HepG2 (cell line): ENCODE measurements around the gene SERPINB6. TPM values are rescaled to one million over a fixed set of nuclear protein-coding genes. Genes with fewer than 3 reads are reported as not detected.

Experiments used
- ATM ChIP-seq: fragments of 450-650 bp; IDR thresholded peaks from 2 replicates; pipeline ENCODE4 v1.7.1; 2017; ENCODE audit warnings: mild to moderate bottlenecking, borderline replicate concordance
- CREM ChIP-seq, 2 experiments: sonication (generic) in 1 of 2; formaldehyde crosslinking in 1 of 2; IDR thresholded peaks; 2 replicates each; pipeline versions ENCODE4 v1.4.0 to v1.6.1; 2016 to 2020; ENCODE audit warnings: antibody characterized with exemption in 1 of 2, mild to moderate bottlenecking in 1 of 2, missing genetic modification reagents in 1 of 2
- GATA4 ChIP-seq: sonication (generic); IDR thresholded peaks from 2 replicates; pipeline ENCODE4 v1.6.1; 2016; ENCODE audit warnings: antibody characterized with exemption, low read depth, borderline replicate concordance
- HES4 ChIP-seq: sonication (generic); formaldehyde crosslinking; IDR thresholded peaks from 2 replicates; pipeline ENCODE4 v1.9.0; 2021; ENCODE audit warnings: mild to moderate bottlenecking, missing genetic modification reagents, borderline replicate concordance
- MNT ChIP-seq: fragments of 450-650 bp; IDR thresholded peaks from 2 replicates; pipeline ENCODE4 v1.6.1; 2016
- NFYB ChIP-seq: sonication (generic); formaldehyde crosslinking; IDR thresholded peaks from 2 replicates; pipeline ENCODE4 v1.4.0; 2020; ENCODE audit warnings: missing genetic modification reagents
- POLR2AphosphoS2 ChIP-seq: IDR thresholded peaks from 2 replicates; pipeline ENCODE4 v1.6.1; 2011; ENCODE audit warnings: low read depth, low read length, improper control_type of control experiment
- RCOR2 ChIP-seq: IDR thresholded peaks from 2 replicates; pipeline ENCODE4 v1.6.1; 2016; ENCODE audit warnings: missing biosample characterization, missing genetic modification reagents
- RXRB ChIP-seq: IDR thresholded peaks from 2 replicates; pipeline ENCODE4 v1.6.1; 2016; ENCODE audit warnings: borderline replicate concordance, missing genetic modification reagents, missing compliant biosample characterization
- SOX13 ChIP-seq, 3 experiments: fragments of 450-650 bp in 1 of 3; sonication (generic) in 1 of 3; formaldehyde crosslinking in 1 of 3; IDR thresholded peaks in 2 of 3; conservative IDR thresholded peaks in 1 of 3; 2 replicates each; pipeline versions ENCODE4 v1.5.0 to v1.6.1; 2016 to 2020; ENCODE audit warnings: antibody characterized with exemption in 1 of 3, mild to moderate bottlenecking in 1 of 3, missing compliant biosample characterization in 1 of 3, missing genetic modification reagents in 1 of 3, moderate library complexity in 1 of 3
- YEATS2 ChIP-seq: sonication (generic); formaldehyde crosslinking; IDR thresholded peaks from 2 replicates; pipeline ENCODE4 v1.4.0; 2020; ENCODE audit warnings: missing genetic modification reagents, borderline replicate concordance
- ZBTB39 ChIP-seq: sonication (generic); formaldehyde crosslinking; IDR thresholded peaks from 2 replicates; pipeline ENCODE4 v1.5.0; 2020; ENCODE audit warnings: missing genetic modification reagents
- ZNF264 ChIP-seq: sonication (generic); formaldehyde crosslinking; IDR thresholded peaks from 2 replicates; pipeline ENCODE4 v1.4.0; 2020; ENCODE audit warnings: missing genetic modification reagents
- ZNF333 ChIP-seq: sonication (generic); formaldehyde crosslinking; IDR thresholded peaks from 2 replicates; pipeline ENCODE4 v1.4.0; 2020; ENCODE audit warnings: mild to moderate bottlenecking, missing genetic modification reagents, borderline replicate concordance
- ZNF335 ChIP-seq: sonication (generic); formaldehyde crosslinking; IDR thresholded peaks from 2 replicates; pipeline ENCODE4 v1.4.0; 2020; ENCODE audit warnings: missing genetic modification reagents
- ZNF362 ChIP-seq: sonication (generic); formaldehyde crosslinking; IDR thresholded peaks from 2 replicates; pipeline ENCODE4 v1.4.0; 2020; ENCODE audit warnings: missing genetic modification reagents, mild to moderate bottlenecking, borderline replicate concordance
- ZNF543 ChIP-seq: sonication (generic); formaldehyde crosslinking; IDR thresholded peaks from 2 replicates; pipeline ENCODE4 v1.4.0; 2020; ENCODE audit warnings: mild to moderate bottlenecking, missing genetic modification reagents
- ZNF574 ChIP-seq: sonication (generic); formaldehyde crosslinking; IDR thresholded peaks from 2 replicates; pipeline ENCODE4 v1.4.0; 2020; ENCODE audit warnings: missing genetic modification reagents
- ZNF598 ChIP-seq: sonication (generic); formaldehyde crosslinking; IDR thresholded peaks from 2 replicates; pipeline ENCODE4 v1.5.1; 2020; ENCODE audit warnings: mild to moderate bottlenecking, missing genetic modification reagents, borderline replicate concordance
- ZNF790 ChIP-seq: sonication (generic); formaldehyde crosslinking; IDR thresholded peaks from 2 replicates; pipeline ENCODE4 v1.8.0; 2022; ENCODE audit warnings: missing genetic modification reagents, mild to moderate bottlenecking, borderline replicate concordance
- polyA plus RNA-seq, 8 experiments: library from polyadenylated mRNA; depleted of rRNA in 3 of 8; stranded (reverse) in 7 of 8; unstranded in 1 of 8; fragments of >200 nt; fragmentation: Illumina TruSeq in 4 of 8; extraction: Trizol in 4 of 8; gene quantifications; 2 replicates each; pipeline versions ENCODE4 v1.2.1 to v1.2.3, GENCODE V29; 2011 to 2016; ENCODE audit warnings: low read depth in 4 of 8, missing spikeins in 1 of 8, mixed read lengths in 1 of 8; ENCODE audit not compliant: insufficient read depth in 1 of 8
- total RNA-seq, 5 experiments: library from RNA; depleted of rRNA; stranded (reverse); fragments of >200 nt; fragmentation: Illumina TruSeq; extraction: Trizol; gene quantifications; 2 replicates each; pipeline ENCODE4 v1.2.3, GENCODE V29; 2016; ENCODE audit warnings: low read depth in 1 of 5

Gene SERPINB6
- total and polyA plus RNA-seq, 2 of the 13 experiments (the other 11 are each of a cell fraction or from before 2014, with no cell fraction given) = 38.2 to 61.3 TPM

- TF ChIP-seq HES4 (CRISPR knock-in tag) (no peak), ZNF543 (CRISPR knock-in tag) (no peak), RCOR2 (CRISPR knock-in tag) (0 out of 2 replicates have a peak, but pooled peaks have one; percentile 16), ZNF362 (CRISPR knock-in tag) (no peak), NFYB (CRISPR knock-in tag) (no peak), ZNF598 (CRISPR knock-in tag) (no peak), ZNF333 (CRISPR knock-in tag) (no peak), ZBTB39 (CRISPR knock-in tag) (no peak), ZNF574 (peak; percentile 68; the same call in 1 of the 2 replicates), ZNF790 (no peak), YEATS2 (no peak), POLR2AphosphoS2 (no peak), ZNF335 (no peak; the same call in 1 of the 2 replicates), SOX13 (IDR thresholded peaks at IDR 0.05) (no peak; the same call in 1 of the 2 replicates), SOX13 (CRISPR knock-in tag; conservative IDR thresholded peaks at IDR 0.05 in 1 of 2, IDR thresholded peaks at IDR 0.05 in 1 of 2) (peak in 1 of 2 experiments; percentile 36; a peak in 1 of 4 replicates), CREM (IDR thresholded peaks at IDR 0.05) (peak; percentile 71), CREM (CRISPR knock-in tag; IDR thresholded peaks at IDR 0.05) (no peak), ZNF264 (CRISPR knock-in tag) (0 out of 2 replicates have a peak, but pooled peaks have one; percentile 16), RXRB (CRISPR knock-in tag) (peak; percentile 12), GATA4 (peak; percentile 60; the same call in 1 of the 2 replicates), ATM (no peak), MNT (peak; percentile 25)
Measured at GRCh38 chr6:2989332-2990247, 18.2 kb upstream of the SERPINB6 start (continued).
